Measurements from ENCODE around the gene ATP9B.

The ATP9B gene

DNA sequence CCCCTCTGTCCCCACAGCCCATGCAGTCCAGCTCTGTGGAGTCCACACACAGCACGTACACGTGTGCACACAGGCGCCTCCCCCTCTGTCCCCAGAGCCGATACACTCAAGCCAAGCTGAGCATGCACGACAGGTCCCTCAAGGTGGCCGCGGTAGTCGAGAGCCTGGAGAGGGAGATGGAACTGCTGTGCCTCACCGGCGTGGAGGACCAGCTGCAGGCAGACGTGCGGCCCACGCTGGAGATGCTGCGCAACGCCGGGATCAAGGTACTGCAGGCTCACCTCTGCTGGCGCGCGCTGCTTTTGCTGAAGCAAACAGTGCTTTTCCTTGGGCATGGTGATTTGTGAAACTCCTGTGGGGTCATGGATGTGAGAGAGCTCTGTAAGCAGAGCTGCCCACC lies 268.0 kb downstream of the ATP9B start:
- DNase-seq, result no peak

DNA sequence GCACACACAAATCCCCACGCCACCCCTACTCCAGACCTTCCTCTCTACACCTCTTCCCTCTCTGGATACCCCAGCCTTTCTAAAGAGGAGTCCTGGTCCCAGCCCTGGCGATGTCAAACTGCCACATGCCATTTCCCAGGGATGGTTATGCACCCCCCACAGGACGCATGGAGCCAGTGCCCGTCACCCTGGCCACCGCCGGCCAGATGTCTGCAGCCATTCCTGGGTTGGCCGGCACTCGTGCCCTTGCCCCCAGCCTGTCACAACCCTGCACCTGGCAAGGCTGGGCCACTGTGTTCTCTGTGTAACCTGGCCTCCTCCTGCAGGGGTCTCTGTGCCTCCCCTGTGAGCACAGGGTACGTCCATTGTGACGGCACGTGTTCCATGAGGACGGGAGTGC lies 268.4 kb downstream of the ATP9B start:
- no peak for DNase-seq

DNA sequence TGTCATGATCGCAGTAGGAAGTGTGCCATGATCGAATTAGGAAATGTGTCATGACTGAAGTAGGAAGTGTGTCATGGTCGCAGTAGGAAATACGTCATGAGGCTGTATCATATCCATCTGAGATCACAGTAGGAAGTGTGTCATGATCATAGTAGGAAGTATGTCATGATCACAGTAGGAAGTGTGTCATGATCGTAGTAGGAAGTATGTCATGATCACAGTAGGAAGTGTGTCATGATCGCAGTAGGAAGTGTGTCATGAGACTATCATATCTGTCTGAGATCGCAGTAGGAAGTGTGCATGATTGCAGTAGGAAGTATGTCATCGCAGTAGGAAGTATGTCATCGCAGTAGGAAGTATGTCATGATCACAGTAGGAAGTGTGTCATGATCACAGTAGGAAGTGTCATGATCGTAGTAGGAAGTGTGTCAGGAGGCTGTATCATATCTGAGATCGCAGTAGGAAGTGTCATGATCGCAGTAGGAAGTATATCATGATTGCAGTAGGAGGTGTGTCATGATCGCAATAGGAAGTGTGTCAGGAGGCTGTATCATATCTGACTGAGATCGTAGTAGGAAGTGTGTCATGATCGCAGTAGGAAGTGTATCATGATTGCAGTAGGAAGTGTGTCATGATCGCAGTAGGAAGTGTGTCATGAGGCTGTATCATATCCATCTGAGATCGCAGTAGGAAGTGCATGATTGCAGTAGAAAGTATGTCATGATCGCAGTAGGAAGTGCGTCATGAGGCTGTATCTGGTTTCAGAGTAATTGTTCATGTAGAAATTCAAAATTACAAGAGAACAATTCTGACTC lies 270.1 kb downstream of the ATP9B start:
- DNase-seq, result no peak

DNA sequence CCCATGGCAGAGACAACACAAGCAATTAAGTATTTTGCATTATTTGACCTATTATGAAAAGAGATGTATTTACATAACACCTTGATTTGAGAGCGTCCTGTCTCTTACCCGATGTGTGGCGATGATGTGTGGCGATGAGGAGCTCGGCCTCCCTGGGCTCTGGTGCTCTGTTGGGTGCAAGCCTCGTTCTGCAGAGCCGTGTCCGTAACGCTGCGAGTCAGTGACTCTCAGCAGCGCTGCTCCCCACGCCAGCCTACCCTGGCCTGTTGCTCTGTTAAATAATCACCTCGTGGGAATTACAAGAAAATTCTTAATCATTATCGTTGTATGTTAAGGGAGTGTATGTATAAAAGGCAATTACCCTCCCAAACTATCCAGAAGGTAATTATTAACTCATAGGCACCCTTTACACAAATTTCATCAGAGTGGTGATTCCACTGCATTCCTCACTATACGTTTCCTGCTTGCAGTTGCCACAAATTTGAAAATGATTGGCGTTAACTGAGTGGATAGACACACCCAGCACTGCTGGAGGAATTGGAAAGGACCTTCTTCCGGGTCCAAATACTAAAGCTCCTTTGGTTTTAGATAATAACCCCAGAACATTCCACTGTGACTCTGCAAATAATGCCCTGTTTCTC lies 274.5 kb downstream of the ATP9B start:
- no peak for DNase-seq

DNA sequence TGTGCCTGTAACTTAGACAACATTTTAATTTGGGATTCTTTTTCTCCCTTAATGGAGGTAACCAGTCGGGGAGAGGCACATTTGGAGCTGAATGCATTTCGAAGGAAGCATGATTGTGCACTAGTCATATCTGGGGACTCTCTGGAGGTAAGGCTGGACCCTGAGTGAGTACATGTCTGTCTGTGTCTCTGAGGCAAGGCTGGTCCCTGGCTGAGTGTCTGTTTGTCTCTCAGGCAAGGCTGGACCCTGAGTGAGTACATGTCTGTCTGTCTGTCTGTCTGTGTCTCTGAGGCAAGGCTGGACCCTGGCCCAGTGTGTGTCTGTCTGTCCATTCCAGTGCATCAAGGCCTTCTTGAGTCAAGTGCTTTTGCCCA lies 275.0 kb downstream of the ATP9B start:
- DNase-seq, result no peak

DNA sequence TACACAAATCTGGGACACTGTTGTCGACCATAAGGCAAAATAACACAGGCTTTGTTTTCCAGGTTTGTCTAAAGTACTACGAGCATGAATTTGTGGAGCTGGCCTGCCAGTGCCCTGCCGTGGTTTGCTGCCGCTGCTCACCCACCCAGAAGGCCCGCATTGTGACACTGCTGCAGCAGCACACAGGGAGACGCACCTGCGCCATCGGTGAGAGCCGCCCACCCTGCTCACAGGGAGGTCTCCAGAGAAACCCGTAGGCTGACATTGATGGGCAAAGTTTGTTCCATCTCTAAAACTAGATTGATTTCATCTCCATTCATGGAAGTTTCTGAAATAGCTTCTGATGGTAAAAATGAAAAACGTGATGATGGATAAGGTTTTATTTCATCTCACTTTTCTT lies 276.2 kb downstream of the ATP9B start:
- no peak for DNase-seq

DNA sequence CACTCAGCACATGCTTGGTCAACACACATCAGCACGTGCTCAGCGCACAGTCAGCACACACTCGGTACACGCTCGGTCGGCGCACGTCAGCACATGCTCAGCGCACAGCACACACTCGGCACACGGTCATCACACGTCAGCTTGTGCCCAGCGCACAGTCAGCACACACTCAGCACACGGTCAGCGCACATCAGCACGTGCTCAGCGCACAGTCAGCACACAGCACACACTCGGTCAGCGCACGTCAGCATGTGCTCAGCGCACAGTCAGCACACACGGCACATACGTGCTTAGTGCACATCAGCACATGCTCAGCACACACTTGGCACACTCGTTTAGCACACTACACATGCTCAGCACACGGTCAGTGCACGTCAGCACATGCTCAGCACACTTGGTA lies 276.8 kb downstream of the ATP9B start:
- DNase-seq, result no peak

DNA sequence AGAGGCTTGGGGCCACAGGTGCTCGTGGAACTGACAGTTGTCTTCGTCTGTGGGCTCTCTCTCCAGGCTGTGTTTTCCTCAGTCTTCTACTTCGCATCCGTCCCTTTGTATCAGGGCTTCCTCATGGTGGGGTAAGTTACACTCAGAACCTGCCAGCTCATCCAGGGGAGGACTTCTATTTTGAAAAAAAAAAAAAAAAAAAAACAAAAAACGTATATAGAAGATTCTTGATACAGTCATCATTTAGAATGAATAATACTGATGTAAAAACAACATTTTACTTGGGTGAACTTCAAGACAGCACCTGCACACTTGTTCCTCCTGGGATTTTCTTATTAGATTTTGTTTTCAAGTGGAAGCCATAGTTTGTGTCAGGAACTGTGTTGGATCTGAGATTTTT lies 278.9 kb downstream of the ATP9B start:
- no peak for DNase-seq

DNA sequence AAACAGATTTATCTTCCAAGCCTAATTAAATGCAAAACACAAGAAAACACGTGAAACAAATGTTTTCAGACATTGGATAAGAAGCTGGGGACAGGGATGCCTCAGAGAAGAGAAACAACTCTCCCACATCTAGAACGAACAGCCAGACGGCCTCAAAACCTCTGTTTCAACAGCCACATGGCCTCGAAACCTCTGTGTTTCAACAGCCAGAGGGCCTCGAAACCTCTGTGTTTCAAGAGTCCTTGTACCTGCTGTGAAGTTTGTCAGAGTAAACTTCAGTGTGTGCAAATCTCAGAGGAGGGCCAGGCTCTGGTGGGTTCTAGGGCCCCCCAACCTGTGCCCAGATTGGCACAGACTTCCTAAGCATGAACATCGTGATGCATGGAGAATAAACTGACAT lies 283.2 kb downstream of the ATP9B start:
- DNase-seq, result no peak

DNA sequence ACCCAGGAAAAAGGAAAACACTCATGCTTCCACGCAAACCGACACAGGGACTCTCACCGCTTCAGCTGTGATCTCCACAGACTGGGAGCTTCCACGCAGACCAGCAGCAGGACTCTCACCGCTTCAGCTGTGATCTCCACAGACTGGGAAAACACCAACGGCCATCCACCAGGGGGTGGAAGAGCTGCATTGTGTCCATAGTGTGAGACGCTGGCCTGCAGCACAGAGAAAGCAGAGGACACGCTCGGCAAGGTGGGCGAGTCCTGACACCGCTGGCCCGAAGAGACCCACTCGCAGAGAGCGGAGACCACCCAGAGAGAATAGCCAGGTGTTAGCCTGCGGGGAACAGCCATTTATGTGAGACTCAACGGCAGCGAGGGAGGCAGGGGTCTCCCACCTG lies 284.1 kb downstream of the ATP9B start:
- DNase-seq, result no peak

DNA sequence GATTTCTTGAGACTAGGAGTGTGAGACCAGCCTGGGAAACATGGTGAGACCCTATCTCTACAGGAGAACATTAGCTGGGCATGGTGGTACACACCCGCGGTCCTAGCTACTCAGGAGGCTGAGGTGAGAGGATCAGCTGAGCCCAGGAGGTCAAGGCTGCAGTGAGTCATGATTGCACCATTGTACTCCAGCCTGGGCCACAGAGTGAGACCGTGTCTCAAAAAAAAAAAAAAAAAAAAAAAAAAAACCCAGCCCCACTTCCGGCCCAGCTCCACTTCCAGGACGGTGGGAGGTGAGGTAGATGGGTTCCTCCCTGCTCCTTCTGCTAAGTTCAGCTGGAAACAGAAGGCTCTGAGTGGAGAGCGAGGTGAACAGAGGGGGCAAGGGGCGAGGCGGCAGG lies 285.2 kb downstream of the ATP9B start:
- no peak for DNase-seq

DNA sequence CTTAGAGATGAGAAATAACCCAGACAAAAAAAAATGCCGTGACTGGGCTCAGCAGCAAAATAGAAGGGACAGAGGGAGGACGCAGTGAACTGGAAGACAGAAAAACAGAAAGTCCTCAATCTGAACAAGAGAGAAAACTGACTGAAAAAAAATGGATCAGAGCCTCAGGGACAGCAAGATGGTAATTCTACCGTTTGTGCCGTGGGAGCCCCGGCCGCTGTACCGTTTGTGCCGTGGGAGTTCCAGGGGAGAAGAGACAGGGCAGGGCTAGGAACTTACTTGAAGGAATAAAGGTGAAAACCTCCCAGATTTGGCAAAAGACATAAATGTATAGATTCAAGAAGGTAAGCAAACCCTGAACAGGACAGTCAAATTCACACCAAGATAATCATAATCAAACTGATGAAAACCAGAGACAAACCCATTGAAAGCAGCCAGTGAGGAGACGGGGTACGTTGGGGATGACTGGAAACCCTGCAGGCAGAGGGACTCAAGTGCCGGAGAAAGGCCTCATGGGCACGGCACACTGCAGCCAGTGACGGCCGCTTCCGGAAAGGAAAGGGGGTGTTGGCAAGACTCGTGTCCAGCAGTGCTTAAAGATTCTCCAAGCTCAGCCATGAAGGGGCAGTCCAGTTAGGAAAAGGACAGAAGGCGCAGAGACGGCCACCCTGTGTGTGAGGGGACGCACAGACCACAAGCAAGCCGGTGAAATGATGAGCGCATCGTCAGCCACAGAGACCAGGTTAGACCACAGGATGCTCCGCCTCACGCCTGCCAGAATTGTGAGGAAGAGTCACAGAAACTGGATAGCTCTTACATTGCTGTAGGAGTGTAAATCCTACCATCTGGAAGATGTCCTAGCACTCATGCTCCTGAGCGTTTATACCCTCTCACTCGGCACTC lies 286.5 kb downstream of the ATP9B start:
- DNase-seq, result no peak

DNA sequence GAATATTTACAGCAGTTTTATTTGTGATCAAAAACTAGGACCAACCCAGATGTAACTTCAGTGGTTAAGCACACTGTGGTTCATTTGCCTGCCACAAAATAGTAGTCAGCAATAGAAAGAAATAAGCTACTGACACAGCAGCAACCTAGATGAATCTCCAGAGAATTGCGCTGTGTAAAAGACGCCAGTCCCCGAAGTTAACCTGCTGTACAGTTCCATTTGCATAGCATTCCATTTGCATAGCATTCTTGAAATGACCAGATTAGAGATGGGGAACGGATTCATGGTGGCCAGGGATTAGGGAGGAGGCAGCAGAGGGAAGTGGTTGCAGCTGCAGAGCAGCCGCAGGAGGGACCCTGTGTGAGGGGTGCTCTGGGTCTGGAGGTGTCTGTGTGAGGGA lies 287.2 kb downstream of the ATP9B start:
- no peak for DNase-seq

DNA sequence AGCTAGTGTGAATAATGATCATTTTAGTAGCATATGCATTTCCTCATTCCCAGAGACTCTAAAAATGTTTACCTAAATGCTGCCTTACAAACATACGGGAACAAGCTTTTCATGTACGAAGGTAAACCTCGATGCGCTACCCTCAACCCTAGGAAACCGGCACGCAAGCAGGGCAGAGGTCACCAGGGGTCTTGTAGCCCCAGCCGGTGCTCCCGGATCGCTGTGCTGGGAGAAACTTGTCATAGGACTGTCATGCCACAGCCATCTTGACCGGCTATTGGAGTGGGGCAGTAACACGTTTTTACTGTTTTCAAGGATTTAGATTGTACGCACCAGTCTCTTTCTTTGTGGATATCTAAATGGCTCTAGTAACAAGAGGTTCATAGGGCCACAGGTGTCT lies 291.7 kb downstream of the ATP9B start:
- no peak for DNase-seq

DNA sequence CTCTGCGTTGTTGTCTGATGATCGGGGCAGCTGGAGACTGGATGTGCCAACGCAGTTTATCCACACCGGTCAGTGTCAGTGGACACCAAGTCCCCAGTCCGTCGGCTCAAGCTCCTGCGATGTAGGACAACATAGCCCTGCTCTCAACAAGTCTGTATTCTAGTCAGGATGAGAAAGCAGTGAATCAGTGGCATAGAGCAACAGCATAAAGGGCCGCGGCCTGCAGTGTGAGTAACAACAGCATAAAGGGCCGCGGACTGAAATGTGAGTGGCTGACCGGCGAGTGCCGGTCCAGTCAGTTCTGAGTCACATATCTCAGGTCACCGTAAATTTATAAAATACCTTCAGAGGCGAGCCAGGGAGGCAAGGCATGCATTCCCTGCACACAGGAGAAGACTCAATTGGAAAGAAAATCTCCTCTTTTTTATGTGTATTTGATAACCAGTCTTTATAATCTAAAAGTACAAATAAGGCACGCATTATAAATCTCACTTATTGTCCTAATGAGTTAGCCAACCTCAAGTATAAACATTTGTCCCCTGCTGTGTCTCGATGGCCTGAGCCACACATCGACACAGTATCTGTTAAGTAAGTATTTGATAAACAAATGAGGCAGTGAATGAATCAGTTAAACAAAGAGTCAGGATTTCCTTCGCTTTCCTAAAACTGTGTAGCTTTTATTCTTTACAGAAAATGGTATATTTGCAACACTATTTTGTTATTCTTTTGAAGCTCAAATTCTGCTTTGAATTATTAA lies 292.8 kb downstream of the ATP9B start:
- no peak for DNase-seq

DNA sequence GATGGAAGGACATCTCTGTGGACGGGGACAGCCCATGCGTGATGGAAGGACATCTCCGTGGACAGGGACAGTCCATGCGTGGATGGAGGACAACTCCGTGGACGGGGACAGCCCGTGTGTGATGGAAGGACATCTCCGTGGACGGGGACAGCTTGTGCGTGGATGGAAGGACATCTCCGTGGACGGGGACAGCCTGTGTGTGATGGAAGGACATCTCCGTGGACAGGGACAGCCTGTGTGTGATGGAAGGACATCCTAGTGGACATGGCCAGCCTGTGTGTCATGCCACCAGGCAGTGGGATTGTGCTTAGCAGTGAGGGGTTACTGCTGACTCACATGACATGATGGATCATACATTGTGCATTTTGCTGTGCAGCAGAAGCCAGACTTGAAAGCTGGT lies 296.5 kb downstream of the ATP9B start:
- DNase-seq, result no peak

DNA sequence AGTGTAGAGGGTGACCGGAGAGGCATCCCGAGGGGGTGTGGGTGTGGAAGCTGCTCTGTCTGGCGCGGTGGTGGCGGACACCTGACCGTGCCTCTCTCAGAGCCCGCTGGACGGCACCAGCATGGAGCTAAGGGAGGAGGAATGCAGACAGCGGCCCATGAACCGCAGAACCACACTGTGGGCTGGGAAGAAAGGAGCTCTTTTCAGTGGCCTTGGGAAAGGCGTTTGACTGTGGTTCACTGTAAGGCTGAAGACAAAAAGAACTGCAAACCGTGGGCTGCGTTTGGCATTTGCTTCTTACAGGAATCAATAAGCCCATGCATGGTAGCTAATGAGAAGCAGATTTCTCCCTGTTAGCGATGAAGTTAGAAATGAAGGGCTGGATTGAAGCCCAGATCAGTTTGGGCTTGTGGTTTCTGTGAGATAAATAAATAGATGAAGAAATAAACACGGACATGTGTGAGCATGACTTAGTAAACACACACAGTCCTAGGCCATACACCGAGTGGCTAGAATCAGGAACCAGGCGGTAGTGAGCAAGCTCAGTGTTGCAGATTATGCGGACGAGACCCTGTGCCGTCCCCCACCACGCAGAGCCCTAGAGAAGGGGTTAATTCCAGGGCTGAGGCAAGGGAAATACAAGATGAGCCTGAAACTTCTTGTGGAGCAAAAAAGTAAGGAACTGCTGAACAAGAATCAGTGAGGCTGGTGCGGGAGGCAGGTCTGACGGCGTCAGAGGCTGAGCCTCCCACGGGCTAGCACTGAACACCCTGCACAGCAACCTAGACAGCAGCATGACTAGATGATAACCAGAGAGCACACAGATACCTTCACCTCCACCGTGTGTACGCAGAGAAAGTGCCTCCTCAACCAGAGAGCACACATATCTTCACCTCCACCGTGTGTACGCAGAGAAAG lies 297.2 kb downstream of the ATP9B start:
- no peak for DNase-seq

DNA sequence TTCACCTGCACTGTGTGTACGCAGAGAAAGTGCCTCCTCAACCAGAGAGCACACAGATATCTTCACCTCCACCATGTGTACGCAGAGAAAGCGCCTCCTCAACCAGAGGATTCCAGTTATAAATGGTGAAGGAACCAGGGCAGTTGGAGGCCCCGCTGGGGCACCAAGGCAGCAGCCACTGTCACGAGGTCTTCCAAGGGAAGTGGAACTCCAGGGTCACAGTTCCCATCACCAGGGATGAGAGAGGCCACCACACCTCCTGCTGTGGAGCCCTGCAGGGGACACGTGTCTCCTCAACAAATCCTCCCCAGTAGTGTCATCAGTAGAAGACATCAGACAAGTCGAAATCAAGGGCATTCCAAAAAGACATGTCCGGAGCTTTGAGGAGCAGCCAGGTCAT lies 298.3 kb downstream of the ATP9B start:
- DNase-seq, result no peak

DNA sequence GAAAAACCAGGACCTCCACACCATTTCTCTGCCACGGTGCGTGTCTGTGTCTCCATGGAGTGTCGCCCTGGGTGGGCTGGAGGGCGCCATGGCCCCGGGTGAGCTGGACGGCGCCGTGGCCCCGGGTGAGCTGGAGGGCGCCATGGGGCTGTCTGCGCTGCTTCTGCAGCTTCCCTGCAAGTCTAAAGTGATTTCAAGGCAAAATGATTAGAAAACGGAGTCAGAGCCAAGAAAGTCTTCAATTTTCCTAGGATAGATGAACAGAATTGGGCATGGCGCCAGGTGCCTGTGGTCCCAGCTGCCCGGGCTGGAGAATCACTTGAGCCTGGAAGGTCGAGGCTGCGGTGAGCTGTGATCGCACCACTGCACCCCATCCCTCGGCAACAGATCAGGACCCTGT lies 298.8 kb downstream of the ATP9B start:
- no peak for DNase-seq

DNA sequence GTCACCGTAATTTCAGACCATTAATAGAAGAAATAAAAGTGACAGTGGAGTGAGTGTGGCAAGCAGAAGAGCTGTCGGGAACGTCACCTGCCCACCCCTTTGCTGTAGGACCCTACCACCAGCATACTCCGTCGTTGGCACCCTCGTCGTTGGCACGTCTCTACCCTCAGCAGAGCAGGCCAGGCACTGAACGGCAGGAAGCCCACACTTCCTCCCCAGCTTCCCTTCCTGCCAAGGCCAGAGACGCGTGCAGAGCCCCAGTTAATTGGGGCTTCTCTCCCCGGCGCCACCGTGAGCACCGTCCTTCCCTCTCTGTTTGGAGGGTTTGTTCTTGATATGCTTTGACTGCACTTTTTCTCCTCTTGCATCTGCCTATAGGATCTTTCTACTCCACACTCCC lies 299.5 kb downstream of the ATP9B start:
- DNase-seq, result no peak

DNA sequence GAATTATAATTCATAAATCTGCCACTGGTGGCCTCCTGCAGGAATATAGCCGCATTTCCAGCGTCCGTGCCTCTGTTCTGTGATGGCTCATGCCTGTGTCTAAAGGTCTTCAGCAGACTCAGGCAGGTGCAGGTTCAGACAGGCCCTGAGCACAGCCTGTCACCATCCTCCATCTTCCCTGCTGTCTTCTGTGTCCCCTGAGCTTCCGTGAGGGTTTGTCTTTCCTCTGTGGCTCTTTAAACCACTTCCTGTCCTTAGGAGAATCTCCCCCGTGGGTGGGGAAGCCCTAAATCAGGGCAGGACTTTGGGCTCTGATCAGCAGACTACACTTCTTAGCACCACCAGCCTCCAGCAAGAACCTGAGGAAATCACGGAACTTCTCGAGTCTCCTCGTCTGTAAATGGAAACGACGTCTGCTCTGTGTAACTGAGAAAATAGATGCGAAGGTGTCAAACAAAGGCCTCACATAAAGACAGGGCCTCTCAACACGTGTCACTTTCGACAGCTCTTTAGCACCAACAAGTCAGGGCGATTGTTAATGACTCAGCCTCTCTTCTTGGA lies 302.4 kb downstream of the ATP9B start:
- no peak for DNase-seq

DNA sequence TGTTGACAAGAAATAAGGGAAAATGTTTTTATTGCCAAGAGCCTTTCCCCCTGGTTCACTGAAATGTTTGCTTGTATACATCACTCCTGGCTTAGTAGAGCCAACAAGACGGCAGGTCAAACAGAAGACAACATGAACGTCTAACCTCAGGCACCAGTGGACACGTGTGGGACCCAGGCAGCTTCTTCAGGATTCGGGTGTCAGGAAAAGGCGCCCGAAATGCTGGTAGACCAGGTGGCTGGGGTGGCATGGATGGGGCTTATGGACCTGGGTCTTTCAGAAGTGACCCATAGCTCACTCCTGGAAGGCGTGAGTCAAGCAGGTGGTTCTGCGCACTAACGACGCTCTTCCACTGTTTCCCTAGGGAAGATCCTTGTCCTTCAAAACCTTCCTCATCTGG lies 303.3 kb downstream of the ATP9B start:
- DNase-seq, result no peak
